Activated gamma-delta T cell treated with Interleukin-2 at 50 U/mL for 16 hours (primary cell): ENCODE measurements around the gene GLYATL2.

Experiments used
- DNase-seq: peaks from one replicate; pipeline ENCODE4 v3.0.0-alpha.2; 2020

GLYATL2 gene, protein sequence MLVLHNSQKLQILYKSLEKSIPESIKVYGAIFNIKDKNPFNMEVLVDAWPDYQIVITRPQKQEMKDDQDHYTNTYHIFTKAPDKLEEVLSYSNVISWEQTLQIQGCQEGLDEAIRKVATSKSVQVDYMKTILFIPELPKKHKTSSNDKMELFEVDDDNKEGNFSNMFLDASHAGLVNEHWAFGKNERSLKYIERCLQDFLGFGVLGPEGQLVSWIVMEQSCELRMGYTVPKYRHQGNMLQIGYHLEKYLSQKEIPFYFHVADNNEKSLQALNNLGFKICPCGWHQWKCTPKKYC

DNA sequence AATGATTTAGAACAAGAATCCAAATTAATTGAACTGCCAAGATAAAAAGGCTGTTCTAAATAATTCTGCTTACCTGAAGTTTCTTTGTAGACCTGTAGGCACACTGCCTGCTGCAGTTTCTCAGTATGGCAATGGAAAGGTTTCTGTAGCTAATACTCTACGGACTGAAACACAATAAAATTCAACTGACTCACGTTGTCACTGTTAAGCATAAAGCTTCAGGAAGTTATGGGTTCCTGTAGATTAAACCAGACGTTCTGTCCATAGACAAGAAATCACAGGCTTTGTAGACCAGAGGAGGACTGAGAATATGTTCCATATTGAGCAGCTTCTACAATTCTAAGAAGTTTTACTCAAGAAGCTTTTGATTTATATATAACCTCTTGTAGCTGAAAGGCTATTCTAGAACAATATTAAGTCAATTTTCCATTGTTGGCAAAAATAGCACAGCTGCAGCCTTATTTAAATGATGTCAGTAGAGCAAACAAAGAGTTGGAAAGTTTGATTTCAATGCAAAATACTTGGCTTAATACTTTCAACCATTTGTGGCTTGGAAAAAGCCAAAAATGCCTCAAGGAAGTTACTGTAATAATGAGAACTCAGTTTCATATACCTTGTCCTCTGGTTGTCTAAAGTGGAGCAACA is at the start of gene GLYATL2:
Gene GLYATL2 (minus strand): TSS at position 344 of the 645 bp plus-strand sequence. CDS start 5,092 bp downstream, outside the sequence.
- DNase-seq: no peak

GRCh38 chr11:58893899-58894298 is 49.4 kb upstream of the GLYATL2 start:
- DNase-seq: no peak

- no peak for DNase-seq
Measured at GRCh38 chr11:58888579-58888978, 44.1 kb upstream of the GLYATL2 start.

DNA sequence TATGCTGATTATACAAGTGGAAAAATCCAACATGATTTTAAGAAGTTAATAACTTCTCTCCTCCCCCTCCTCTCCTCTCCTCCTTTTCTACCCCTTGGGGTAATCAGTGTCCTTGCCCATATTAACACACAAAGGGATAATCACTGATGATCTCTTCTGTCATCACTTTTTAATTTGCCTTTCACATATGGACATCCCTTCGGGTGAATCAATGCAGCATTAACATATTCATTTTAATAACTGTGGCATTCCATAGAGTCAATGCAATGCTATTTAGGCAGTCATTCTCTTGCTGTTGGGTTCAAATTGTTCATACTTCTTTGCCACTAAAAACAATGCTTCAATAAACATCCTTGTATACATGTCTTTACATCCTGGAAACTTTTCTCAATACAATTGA is 42.9 kb upstream of the GLYATL2 start:
- no peak for DNase-seq

DNA sequence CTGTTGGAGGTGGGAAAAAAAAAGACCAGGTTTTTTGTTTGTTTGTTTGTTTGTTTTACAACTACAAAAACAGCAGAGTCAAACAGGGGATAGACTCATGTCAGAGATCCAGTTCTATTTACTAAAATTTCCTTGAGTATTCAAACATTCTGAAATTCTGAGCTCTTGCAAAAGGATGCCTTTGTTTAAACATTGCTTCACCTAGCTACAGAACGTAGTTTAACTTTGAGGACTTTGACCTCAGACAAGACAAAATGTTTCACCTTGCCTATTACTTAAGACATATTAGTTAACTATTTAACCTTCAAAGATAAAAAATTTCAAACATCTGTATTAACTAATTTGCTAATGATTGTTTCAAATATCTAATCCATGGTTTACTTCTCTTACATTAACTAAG is 36.1 kb upstream of the GLYATL2 start:
- DNase-seq: no peak

DNA sequence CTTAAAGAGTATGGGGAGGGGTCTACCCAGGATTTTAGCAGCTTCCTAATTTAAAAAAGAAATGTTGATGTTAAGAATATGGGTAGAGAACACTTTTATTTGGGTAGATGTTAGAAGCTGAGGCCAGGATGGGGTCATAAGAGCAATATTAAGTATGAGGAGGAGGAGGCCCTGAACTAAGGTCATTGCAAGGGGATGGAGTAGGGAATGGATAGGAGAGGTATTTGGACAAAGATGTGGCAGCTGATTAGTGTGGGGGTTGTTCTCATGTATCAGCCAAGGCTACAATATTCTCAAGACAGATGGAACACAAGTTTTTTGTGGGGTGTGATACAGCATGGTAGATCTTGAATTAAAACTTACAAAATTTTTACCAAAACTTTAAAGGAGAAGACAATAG is 35.7 kb upstream of the GLYATL2 start:
- no peak for DNase-seq

GRCh38 chr11:58867556-58867955 is 23.1 kb upstream of the GLYATL2 start:
- no peak for DNase-seq

- DNase-seq: no peak
Measured at GRCh38 chr11:58866788-58867187, 22.3 kb upstream of the GLYATL2 start.

DNA sequence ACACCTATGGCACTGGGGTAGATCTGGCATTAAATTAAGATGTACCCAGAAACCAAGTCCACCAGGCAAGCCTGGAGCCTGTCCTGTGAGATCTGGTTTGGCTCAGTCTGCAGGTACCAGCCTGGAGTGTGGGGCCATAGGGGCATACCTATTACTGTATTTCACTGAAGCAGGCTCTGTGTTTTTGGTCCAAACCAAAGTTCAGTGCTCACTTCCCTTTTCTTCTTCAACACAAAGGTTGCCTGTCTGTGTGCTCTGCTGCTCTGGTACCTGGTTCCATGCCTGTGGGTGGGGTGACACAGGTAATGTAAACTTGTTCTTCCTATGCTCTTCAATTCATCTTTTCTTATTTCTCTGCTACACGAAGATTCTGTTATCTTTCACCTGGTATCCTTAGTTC is 19.8 kb upstream of the GLYATL2 start:
- DNase-seq: no peak

- DNase-seq: no peak
Measured at GRCh38 chr11:58863697-58864096, 19.2 kb upstream of the GLYATL2 start.

DNA sequence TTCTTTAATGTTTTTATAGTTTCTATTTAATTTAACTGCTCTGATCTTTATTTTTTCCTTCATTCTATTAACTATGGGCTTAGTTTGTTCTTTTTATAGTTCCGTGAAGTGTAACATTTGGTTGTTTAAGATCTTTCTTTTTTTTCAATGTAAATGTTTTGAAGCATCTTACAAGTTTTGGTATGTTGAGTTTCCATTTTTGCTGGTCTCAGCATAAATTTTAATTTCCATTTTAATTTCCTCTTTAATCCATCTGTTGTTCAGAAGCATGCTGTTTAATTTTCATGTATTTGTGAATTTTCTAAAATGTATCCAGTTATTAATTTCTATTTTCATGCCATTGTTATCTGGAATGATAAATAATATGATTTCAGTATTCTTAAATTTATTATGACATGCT is 17.0 kb upstream of the GLYATL2 start:
- no peak for DNase-seq

DNA sequence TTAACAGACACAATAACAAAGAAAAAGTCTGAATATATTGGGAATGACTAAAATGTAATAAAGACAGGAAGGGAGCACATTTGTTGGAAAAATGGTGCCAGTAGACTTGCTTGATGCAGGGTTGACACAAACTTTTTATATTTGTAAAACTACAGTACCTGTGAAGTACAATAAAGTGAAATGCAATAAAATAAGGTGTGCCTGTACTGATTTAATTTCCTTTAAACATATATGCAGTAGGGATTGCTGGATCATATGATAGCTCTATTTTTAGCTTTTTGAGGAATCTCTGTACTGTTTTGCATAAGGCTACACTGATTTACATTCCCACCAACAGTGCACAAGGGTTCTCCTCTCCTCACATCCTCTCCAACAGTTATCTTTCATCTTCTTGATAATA is 12.3 kb upstream of the GLYATL2 start:
- no peak for DNase-seq

GRCh38 chr11:58845386-58845785 is 882 bp upstream of the GLYATL2 start:
- DNase-seq: no peak

DNA sequence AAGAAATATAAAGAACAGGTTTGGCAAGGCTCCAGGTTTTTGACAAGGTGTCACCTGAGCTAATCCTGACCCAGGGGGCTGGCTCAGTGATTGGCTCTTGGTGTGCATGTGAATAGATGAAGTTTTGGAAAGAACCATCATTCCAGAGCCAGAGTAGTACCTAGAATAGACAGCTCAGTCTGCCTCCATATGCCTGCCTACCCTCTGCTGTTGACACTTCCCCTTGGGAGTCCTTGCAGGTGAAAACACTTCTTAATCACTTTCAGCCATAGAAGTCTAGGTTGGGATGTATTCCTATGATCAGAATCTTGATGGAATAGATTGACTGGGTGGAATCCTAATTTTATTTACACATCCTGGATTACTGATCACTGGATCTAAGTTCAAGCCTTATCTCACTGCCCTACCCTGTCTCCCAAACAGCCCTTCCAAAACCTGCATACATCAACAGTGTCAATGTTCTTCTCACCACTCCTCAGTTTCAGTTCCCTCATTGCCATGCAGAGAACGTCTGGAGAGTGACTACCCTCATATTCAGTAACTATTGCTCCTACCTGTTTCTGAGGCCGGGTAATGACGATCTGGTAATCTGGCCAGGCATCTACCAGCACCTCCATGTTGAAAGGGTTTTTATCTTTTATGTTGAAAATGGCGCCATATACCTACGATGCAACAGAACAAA is 6.7 kb downstream of the GLYATL2 start:
- DNase-seq: no peak

GRCh38 chr11:58832056-58832645 is 12.4 kb downstream of the GLYATL2 start:
- no peak for DNase-seq

DNA sequence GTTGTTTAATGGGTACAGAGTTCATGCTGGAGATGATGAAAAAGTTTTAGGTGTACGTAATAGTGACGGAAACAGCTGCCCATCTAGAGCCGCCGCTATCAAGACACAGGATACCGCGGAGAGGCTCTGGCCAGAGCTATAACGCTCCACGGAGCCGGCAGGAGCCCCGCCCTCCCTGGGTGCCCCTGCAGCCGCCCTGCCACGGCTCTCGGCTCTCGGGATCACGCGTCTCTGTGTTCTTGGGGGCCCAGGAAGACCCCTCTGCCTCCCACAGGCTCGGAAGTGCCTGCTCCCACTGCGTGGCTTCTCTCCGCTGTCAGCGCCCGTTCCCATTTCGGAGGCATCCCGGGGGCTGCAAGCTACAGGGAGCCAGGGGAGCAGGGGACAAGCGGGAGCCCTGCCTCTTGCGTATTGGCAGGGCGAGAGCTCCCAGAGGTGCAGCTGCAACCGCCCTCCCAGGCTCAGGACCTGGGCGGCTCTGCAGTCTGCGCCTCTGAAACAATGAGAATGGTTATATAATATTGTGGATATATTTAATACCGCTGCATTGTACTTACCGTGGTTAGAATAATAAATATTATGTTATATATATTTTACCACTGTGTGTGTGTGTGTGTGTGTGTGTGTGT is 13.7 kb downstream of the GLYATL2 start:
- DNase-seq: no peak

DNA sequence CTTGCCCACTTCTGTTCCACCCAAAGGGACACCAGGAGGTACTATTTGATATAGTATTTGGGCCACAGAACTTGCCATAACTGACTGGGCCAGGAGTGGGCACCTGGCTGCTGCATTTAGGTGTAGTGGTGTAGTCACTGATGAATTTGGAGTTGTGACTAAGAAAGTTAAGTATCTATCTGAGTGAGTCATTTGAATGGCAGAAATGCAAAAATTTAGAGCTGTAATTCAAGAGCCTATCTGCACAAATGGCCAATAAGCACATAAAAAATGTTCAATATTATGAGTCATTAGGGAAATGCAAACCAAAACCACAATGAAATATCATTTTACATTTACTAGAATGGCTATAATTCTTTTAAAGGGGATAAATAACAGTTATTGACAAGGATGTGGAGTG is 14.7 kb downstream of the GLYATL2 start:
- no peak for DNase-seq

GRCh38 chr11:58813693-58814092 is 30.8 kb downstream of the GLYATL2 start:
- DNase-seq: no peak

GRCh38 chr11:58811499-58811898 is 33.0 kb downstream of the GLYATL2 start:
- no peak for DNase-seq

DNA sequence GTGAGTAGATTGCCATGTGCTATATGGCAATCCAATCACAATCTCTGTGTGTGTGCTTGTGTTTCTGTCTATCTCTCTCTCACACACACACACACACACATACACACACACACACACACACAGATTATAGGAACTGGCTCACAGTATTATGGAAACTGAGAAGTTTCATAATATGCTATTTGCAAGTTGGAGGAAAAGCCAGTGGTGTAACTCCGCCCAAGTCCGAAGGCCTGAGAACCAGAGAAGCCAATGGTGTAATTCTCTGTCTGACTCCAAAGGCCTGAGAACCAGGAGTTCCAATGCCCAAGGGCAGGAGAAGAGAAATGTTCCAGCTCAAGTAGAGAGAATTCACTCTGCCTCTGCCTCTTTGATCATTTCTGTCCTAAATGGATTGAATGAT is 37.2 kb downstream of the GLYATL2 start:
- DNase-seq: no peak

GRCh38 chr11:58805065-58805464 is 39.4 kb downstream of the GLYATL2 start:
- DNase-seq: no peak

DNA sequence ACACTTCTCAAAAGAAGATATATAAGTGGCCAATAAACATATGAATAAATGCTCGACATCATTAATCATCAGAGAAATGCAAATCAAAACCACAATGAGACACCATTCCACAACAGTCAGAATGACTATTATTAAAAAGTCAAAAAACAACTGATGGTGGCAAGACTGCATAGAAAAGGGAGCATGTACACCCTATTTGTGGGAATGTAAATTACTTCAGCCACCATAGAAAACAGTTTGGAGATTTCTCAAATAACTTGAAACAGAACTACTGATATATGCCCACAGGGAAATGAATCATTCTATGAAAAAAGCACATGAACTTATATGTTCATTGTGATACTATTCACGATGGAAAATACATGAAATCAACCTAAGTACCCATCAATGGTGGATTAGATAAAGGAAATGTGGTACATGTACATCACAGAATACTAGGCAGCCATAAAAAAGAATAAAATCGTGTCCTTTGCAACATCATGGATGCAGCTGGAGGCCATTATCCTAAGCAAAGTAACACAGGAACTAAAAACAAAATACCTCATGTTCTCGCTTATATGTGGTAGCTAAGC is 42.4 kb downstream of the GLYATL2 start:
- no peak for DNase-seq

- DNase-seq: no peak
Measured at GRCh38 chr11:58801302-58801701, 43.2 kb downstream of the GLYATL2 start.
